ENCODE results near the gene BANP.

BANP gene

GRCh38 chr16:87939562-87940423 lies 11.4 kb upstream of the BANP start:
- no peak overlapping the region for H3K4me3 ChIP-seq (ENCODE audit: low read length)
- TF ChIP-seq CTCF (IDR thresholded peaks at IDR 0.05; ENCODE audit: insufficient read depth, low read depth, low read length, missing control alignments), result no peak
- no peak for DNase-seq (ENCODE audit: low read depth)

DNA sequence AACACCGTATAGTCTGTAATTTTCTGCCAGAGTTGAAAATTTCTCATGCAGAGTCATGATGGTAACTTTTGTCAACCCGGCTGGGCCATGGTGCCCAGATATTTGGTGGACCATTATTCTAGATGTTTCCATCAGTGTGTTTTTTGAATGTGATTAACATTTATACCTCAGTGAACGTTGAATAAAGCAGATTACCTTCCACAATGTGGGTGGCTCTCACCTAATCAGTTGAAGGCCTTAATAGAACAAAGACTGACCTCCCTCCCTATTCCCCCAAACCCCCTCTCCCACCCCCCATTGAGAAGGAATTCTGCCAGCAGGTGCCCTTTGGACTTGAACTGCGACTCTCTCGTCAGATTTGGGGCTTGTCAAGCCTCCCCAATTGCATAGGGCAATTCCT lies 8.6 kb upstream of the BANP start:
- no peak overlapping the region for H3K4me3 ChIP-seq (ENCODE audit: low read length)
- no peak for DNase-seq (ENCODE audit: low read depth)
- TF ChIP-seq CTCF (IDR thresholded peaks at IDR 0.05; ENCODE audit: insufficient read depth, low read depth, low read length, missing control alignments), result no peak

DNA sequence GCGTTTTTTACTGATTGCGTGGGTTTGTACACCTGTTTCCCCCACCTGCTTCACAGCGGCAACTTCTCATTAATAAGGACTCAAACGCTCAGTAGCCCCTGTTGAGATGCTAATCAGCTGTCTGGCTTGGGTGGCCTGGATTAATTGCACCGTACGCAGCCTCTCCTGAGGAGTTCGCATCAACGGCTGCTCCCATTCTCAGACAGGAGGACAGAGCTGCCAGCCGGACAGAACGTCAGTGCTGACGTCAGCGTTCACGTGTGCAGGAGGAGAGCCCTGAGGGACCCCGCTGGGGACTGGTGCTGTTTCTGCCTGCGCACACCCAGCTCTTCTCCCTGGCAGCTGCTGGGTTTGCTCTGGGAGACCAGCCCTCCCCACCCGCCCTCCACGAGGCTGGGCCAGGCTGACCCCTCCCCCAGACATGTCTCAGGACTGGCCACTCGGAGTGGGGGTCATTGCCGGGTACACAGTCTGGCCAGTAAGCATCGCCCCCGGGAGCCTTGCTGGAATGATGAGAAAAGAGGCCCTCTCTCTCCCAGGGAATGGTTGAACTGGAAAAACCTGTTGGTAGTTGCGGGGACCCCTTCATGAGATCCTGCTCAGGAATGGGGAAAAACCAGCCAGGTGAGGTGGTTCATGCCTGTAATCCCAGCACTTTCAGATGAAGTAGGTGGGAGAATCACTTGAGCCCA lies 5.7 kb upstream of the BANP start:
- no peak for TF ChIP-seq CTCF (IDR thresholded peaks at IDR 0.05; ENCODE audit: insufficient read depth, low read depth, low read length, missing control alignments)
- peak; percentile 98 for DNase-seq (ENCODE audit: low read depth)
- H3K4me3 ChIP-seq (ENCODE audit: low read length), result peak overlapping the region; percentile 20

- no peak overlapping the region for H3K4me3 ChIP-seq (ENCODE audit: low read length)
- no peak for TF ChIP-seq CTCF (IDR thresholded peaks at IDR 0.05; ENCODE audit: insufficient read depth, low read depth, low read length, missing control alignments)
Observed at GRCh38 chr16:87946596-87947347, 4.5 kb upstream of the BANP start.

DNA sequence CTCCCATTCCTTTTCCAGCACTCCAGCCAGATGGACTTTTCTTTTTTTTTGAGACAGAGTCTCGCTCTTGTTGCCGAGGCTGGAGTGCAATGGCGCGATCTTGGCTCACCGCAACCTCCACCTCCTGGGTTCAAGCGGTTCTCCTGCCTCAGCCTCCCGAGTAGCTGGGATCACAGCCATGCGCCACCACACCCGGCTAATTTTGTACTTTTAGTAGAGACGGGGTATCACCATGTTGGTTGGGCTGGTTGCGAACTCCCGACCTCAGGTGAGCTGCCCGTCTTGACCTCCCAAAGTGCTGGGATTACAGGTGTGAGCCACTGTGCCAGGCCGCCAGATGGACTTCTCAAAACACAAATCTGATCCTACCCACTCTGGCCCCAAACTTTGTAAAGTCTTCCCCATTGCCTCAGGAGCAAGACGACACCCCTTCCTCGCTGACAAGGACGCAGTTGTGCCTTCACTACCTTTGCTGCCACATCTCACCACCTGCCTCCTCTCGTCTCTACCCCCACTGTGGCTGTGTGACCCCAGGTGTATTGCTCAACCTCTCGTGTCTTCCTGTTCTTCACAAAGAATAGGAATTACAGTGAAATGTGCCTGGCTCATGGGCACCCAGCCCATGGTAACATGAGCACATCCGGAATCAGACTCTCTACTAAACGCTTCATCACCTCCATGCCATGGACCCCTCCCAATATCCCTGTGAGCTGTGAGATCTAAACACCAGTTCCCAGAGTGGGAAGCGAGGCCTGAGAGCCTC lies 3.7 kb upstream of the BANP start:
- DNase-seq (ENCODE audit: low read depth), result no peak
- H3K4me3 ChIP-seq (ENCODE audit: low read length), result no peak overlapping the region
- TF ChIP-seq CTCF (IDR thresholded peaks at IDR 0.05; ENCODE audit: insufficient read depth, low read depth, low read length, missing control alignments), result no peak

More at GRCh38 chr16:87946596-87947347, 4.5 kb upstream of the BANP start:
- no peak for DNase-seq (ENCODE audit: low read depth)

DNA sequence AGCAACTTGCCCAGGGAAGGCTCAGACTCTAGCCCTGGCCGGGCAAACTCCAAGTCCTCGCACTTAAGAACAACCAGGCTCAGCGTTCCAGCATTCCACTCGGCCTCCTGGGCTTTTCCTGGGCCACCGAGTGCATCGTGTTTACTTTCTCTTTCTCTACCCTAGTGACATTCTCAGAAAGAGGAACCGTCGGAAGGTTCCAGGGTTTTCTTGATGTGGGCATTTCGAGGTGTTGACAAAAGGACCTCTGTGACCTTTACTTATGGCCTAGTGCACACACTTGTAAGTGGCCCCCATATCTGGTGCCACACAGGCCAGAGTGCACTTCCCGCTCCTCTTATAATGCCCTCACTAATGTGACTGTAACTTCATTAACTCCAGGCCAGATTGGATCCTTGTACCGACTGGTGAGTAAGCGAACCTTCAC lies 3.1 kb upstream of the BANP start:
- no peak for TF ChIP-seq CTCF (IDR thresholded peaks at IDR 0.05; ENCODE audit: insufficient read depth, low read depth, low read length, missing control alignments)
- no peak for DNase-seq (ENCODE audit: low read depth)

More for the DNA sequence above, 3.1 kb upstream of the BANP start:
- no peak overlapping the region for H3K4me3 ChIP-seq (ENCODE audit: low read length)
